GM21737 (cell line): Measurements from ENCODE around the gene C19orf81.
"Not testable (repeated sequence)": the region's sequence is repeated elsewhere in the genome, so short reads cannot be mapped to it uniquely, and the experiment has no call there.

Source experiments
- ATAC-seq: cut with Tn5 transposase; IDR thresholded peaks from one replicate; pipeline ENCODE4 v1.9.1; 2021; ENCODE audit warnings: mild to moderate bottlenecking, moderate library complexity; ENCODE audit not compliant: unreplicated experiment

C19orf81 gene

DNA sequence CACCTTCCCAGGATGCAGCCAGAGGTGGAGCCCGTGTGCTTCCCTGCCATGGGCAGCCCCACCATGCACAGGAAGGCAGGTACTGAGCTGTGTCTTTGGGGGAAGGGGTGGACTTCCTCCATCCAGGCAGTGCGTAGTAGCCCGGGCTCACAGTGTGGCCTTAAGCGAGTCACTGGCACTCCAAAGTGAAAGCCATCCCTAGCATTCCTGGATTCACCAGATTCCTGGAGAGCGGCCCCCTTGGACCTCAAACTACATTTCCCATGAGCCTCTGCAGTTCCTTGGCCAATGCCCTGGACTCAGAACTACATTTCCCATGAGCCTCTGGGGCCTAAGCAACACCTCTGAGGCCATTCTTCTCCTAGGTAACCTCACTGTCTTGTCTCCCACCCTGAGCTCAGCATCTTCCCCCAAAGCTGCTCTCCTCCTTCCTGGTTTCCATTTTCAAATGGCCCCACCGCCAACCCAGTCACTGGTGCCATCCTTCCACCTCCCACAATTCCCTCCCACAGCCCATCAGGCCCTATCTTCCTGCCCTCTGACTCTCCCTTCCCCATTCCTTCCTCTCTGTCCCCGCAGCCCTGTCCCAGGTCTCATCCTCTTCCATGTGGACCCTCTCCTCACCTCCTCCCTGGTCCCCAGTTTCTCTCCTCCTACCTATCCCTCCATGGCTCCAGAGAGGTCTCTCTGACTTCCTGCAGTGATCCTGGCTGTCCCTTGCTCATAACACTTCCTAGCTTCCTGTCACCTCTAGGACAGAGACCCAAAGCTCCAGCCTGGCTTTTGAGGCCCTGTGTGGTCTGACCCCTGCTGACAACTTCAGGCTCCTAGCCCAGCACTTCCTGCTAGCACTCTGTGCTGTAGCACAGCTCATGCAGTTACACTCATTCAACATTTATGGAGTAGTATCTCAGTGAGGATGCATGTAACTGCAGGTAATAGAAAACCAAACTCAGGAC is at the start of gene C19orf81:
C19orf81 (plus strand) TSS at position 13 of the 959 bp plus-strand sequence; CDS start at position 13, 0 bp downstream.
- no peak for ATAC-seq

DNA sequence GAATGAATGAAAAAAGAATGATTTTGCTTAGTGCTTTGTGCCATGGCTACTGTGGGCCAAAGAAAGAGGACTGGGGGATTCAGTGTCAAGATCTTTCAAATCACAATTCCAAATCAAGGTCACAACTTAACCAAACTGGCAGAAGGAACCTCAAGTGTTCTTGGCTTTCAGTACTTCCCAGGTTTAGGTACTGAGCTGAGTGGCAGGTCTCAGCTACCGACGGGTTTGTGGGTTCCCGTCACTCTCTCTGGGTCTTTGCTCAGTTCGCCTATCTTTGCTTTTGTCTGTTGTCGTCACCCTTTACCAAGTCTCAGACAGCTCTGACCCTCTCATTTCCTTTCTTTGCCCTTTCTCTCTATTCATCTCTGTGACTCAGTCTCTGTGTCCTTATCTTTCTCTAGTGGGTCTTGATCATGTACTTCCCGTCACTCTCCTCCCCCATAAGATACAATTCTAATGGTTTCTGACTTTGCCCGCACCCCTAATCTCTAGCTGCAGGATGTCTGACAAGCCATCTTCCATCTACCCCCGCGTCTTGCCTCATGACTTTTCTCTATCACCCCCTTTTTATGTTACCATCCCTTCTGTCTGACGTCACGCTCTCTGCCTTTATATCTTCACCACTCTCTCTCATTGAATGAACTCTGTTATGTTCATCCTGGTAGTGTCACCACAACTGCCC is 47.7 kb upstream of the C19orf81 start:
- no peak for ATAC-seq

DNA sequence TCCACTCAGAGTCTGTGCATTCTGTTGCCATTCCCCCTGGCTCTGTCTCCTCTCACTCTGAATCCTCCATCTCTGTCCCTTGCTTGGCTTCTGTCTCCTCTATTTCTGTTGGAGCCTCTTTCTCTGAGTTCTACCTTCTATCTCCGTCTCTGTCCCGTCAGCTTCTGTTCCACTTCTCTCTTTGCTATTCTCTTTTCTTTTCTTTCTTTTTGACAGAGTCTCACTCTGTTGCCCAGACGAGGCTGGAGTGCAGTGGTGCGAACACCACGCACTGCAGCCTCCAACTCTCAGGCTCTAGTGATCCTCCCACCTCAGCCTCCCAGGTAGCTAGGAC is 47.2 kb upstream of the C19orf81 start:
- ATAC-seq = no peak

DNA sequence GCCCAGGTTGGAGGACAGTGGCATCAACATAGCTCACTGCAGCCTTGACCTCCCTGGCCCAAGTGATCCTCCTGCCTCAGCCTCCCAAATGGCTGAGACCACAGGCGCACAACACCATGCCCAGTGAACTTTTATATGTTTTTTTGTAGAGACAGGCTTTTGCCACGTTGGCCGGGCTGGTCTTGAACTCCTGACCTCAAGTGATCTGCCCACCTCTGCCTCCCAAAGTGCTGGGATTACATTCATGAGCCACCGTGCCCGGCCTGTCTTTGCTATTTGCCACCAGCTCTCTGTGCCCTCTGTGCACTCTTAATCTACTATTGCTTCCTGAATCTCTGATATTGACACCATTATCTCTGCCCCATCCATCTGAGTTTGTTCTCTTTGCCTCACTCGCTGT is 46.7 kb upstream of the C19orf81 start:
- ATAC-seq = no peak

DNA sequence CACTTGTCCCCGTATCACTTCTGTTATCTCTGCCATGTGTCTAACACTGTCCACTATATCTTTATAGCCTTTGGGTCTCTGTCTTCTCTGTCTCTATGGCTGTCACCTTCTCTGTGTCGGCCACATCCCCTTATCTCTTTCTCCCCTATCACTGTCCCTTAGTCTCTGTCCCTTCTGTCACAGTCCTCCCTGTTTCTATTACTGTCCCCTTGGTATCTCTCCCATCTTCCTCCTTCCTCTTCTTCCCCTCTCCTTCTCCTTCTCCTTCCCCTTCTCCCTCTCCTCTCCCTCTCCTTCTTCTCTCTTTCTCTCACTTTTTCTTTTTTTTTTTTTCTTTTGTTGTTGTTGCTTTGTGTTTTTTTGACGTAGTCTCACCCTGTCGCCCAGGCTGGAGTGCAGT is 46.3 kb upstream of the C19orf81 start:
- no peak for ATAC-seq

DNA sequence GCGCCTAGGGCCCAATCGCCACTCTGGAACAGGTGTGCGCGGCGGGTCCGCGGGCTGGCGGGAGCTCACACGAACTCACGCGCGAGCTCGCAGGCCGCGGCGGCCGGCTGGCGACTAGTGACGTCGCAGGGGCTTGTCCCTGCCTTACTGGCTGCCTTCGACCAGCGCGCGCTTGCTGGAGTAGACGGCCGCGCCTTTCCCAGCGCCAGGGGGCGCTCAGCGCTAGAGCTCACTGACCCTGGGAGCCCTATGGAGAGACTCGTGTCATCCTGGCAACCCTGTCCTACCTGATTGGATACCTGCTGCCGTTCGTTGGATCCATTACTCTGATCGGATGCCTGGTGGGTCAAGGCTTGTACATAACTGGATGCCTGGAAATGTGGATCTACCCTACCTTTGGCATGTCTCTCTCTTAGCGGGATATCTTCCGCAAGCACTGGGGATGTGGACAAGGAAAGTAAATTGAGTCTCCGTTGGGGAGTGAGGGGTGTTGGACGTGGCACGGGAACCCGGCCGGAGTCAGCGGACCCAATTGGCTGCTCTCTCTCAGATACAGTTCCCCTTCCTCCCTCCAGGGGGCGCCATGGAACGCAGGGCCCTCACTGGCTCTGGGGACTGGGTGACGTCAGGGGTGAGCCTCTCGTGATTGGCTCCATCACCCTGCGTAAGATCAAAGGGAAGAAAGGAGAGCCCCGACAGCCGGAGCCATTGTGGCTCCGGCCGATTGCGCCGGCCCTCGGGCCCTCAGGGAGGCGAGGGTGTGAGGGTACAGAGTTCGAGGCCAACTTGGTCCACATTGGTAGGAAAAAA is 44.8 kb upstream of the C19orf81 start:
- ATAC-seq = not testable (repeated sequence)

DNA sequence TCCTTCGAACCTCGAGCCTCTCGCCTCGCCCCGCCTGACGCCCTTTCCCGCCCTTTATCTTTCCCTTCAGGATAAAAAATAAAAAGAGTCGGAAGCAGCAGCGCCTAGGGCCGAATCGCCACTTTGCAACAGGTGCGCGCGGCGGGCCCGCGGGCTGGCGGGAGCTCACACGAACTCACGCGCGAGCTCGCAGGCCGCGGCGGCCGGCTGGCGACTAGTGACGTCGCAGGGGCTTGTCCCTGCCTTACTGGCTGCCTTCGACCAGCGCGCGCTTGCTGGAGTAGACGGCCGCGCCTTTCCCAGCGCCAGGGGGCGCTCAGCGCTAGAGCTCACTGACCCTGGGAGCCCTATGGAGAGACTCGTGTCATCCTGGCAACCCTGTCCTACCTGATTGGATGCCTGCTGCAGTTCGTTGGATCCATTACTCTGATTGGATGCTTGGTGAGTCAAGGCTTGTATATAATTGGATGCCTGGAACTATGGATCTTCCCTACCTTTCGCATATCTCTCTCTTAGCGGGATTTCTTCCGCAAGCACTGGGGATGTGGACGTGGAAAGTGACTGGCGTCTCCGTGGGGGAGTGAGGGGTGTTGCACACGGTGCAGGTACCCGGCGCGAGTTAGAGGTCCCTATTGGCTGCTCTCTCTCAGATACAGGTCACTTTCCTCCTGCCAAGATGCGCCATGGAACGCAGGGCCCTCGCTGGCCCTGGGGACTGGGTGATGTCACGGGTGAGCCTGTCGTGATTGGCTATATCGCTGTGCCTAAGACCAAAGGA is 43.0 kb upstream of the C19orf81 start:
- not testable (repeated sequence) for ATAC-seq

DNA sequence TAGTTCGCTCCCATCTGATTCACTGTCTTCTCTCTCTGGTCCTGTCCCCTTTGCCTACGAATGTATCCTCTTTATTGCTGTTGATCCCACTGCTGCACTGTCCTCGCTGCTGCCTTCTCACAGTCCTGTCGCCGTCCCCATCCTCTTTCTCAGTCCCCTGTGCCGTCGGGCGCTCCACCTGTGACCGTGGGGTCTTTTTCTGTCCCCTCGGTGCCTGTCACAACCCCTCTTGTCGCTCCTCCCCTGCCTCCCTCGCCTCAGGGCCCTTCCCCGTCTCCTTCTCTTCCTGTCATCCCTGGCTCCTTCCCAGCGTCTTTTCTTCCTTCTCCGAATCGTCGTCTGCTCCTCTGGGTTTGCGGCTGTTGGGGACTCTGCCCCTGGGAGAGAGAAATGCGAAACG is 41.9 kb upstream of the C19orf81 start:
- ATAC-seq = no peak

DNA sequence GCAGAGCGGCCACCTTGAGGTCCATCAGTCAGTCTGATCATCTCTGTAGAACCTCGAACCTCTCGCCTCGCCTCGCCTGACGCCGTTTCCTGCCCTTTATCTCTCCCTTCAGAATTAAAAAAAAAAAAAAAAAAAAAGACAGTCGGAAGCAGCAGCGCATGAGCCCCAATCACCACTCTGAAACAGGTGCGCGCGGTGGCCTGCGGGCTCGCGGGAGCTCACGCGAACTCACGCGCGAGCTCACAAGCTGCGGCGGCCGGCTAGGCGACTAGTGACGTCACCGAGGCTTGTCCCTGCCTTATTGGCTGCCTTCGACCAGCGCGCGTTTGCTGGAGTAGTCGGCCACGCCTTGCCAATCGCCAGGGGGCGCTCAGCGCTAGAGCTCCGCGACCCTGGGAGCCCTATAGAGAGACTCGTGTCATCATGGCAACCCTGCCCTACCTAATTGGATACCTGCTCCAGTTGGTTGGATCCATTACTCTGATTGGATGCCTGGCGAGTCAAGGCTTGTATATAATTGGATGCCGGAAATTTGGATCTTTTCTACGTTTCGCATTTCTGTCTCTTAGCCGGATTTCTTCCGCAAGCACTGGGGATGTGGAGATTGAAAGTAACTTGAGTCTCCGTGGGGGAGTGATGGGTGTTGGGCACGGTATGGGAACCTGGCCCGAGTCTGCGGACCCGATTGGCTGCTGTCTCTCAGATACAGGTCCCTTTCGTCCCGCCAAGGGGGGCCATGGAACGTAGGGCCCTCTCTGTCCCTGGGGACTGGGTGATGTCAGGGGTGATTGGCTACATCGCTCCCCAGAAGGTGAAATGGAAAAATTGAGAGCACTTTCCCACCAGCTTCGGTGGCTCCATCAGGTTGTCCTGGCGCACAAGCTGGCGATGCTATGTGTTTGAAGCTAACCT is 41.1 kb upstream of the C19orf81 start:
- ATAC-seq = no peak

DNA sequence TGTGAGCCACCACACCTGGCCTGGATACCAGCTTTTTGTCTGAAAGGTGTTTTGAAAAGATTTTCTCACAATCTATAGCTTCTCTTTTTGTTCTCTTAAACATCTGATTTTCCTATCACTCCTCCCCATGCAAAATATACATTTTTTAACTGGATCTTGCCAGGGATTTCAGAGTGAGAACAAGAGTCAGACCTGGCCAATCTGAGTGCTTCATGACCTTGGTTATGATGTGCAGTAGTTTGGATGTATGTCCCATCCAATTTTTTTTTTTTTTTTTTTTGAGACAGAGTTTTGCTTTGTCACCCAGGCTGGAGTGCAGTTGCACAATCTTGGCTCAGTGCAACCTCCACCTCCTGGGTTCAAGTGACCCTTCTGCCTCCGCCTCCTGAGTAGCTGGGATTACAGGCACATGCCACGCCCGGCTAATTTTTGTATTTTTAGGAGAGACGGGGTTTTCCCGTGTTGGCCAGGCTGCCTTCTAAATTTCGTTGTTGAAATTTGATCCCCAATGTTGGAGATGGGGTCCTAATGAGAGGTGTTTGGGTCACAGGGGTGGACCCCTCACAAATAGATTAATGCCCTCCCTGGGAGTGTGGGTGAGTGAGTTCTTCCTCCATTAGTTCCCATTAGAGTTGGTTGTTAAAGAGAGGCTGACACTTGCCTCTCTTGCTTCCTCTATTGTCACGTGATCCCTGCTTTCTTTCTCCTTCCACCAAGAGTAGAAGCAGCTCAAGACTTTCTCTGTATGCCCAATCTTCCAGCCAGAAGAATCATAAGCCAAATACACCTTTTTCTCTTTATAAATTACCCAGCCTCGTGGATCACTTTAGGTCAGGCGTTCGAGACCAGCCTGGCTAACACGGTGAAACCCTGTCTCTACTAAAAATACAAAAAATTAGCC is 36.5 kb upstream of the C19orf81 start:
- ATAC-seq = not testable (repeated sequence)

DNA sequence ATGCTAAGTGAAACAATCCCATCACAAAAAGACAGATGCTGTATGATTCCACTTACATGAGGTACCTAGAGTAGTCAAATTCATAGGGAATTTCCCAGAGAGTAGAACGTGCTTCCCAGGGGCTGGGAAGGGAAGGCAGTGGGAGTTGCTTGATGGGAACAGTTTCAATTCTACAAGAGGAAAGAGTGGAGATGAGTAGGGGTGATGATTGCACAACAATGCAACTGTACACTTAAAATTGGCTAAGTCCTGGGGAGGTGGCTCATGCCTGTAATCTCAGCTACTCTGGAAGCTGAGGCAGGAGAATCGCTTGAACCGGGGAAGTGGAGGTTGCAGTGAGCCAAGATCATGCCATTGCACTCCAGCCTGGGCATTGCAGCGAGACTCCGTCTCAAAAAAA is 30.9 kb upstream of the C19orf81 start:
- ATAC-seq = not testable (repeated sequence)

DNA sequence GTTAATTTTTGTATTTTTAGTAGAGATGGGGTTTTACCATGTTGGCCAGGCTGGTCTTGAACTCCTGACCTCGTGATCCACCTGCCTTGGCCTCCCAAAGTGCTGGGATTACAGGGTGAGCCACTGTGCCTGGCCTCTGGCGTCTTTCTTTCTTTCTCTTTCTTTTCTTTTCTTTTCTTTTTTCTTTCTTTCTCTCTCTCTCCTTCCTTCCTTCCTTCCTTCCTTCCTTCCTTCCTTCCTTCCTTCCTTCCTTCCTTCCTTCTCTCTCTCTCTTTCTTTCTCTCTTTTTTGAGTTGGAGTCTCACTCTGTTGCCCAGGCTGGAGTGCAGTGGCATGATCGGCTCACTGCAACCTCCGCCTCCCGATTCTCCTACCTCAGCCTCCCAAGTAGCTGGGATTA is 30.1 kb upstream of the C19orf81 start:
- not testable (repeated sequence) for ATAC-seq

DNA sequence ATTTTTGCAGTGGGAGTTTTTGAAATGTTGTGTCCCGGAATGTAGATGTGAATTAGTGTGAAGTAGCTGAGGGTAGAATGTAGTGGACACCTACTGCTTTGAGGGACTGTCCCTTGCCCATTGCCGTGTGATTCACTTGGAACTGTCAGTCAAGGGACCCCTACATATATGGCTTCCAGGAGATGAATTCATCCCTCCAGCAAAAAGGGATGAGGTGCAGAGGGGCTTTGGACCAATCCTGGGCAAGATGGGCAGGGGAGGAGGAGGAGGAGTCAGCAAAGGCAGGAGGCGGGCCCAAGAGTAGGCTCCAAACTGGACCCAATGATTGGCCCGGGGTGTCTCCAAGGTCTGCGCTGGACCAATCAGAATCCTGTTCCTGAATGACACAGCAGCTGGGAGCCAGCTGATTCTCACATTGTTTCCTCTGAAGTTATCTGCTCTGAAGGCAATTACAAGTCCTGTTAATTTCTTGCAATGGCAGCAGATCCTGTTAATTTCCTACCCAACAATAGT is 28.8 kb upstream of the C19orf81 start:
- ATAC-seq = not testable (repeated sequence)

DNA sequence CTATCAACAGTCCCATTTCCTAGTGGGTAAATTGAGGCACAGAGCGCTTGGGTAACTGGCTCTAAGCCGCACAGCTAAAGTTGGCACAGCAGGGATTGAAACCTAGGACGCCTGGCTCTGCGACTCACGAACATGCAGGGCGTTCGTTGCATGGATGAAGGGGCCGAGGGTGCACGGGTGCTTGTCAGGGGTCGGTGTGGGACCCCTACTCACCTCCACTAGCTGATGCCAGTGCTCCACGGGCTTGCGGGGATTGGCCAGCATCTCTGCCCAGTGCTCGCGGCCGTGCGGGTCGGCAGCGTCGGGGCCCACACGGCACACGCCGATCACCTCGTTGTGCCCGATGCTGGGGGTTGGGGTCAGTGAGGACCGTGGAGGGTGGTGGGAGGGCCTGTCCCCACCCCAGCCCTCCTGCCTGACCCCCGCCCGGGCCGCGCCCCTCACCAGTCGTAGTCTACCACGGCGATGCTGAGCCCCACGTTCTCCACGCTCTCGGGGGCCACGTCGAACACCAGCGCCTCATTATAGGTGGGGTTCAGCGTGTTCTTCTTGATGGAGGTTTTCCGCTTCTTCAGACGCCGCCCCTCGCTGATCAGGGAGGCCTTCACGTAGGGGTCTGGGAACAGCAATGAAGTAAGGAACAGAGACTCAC is 24.2 kb upstream of the C19orf81 start:
- no peak for ATAC-seq

DNA sequence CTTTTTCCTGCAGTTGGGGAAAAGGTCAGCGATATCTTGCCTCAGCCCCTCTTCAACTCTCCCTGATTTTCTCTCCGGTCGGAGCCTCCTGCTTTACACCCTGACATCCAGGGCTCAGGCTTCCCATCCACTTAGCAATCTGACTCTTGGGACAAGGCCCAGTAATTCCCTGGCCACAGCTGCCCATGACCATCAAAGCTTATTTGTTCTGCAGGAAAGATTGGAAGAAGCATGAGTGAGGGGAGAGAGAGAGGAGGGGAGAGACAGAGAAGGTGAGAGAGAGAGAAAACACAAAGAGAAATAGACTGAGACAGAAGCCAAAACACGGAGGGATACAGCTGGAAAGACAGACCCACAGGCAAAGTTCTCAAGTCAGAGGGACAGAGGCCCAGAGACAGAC is 23.2 kb upstream of the C19orf81 start:
- no peak for ATAC-seq

DNA sequence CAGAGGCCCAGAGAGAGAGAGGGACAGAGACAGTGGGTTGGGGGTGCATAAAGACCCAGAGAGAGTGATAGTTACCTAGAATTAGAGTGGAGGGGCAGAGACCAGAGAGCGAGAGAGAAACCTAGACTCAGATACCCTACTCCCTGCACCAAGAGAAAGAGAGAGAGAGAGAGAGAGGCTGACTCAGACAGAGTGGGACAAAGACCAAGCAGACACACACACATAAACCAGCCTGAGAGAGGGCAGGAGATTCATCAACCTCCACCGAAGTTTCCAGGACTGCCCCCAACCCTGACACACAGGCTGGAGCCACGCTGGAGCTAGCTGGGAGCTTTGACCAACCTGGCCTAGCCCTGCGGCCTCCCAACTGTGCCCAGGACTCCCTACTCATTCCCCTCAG is 22.4 kb upstream of the C19orf81 start:
- no peak for ATAC-seq

DNA sequence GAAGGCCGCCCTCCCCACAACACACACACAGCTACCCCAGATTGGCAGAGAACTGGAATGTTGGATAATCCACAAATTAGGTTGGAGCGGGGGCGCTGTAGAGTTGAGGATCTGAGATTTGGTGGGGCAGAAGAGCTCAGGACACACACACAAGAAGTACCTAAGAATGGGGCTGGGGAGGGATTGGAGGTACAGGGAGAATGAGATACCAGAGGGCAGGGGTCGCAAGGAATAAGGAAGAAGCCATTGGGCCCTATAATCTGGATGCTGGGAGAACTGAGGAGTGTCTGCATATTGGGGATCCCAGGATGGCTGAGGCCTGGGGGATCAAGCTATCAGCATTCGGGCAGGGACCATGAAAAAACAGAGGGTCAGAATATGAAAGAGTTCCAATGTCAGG is 21.1 kb upstream of the C19orf81 start:
- ATAC-seq = no peak

DNA sequence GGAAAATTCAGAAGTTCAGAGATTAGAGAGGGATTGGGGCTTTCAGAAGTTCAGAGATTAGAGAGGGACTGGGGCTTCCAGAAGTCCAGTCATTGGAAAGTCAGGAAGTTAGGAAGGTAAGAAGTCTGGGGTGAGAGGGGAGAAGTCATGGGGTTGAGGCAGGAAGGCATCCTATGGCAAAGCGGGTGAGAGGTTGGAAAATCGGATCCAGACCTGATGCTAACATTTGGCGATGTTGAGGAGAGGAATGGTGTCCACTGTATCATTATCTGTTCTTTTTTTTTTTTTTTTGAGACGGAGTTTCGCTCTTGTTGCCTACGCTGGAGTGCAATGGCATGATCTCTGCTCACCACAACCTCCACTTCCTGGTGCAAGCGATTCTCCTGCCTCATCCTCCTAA is 20.7 kb upstream of the C19orf81 start:
- no peak for ATAC-seq
